Measurements from ENCODE around the gene COL15A1.
"Not testable (repeated sequence)": the region's sequence is repeated elsewhere in the genome, so short reads cannot be mapped to it uniquely, and the experiment has no call there.

The COL15A1 gene
- total RNA-seq: 0 reads per million in 4 donors

- DNase-seq: no peak
Observed at GRCh38 chr9:98943682-98944056, at the start of gene COL15A1. COL15A1 (plus strand) TSS chr9:98943907; CDS start chr9:98944062, 155 bp downstream.

- DNase-seq: no peak
Observed at GRCh38 chr9:98894171-98894570, 49.5 kb upstream of the COL15A1 start.

- no peak for DNase-seq
Observed at GRCh38 chr9:98894761-98895160, 48.9 kb upstream of the COL15A1 start.

DNA sequence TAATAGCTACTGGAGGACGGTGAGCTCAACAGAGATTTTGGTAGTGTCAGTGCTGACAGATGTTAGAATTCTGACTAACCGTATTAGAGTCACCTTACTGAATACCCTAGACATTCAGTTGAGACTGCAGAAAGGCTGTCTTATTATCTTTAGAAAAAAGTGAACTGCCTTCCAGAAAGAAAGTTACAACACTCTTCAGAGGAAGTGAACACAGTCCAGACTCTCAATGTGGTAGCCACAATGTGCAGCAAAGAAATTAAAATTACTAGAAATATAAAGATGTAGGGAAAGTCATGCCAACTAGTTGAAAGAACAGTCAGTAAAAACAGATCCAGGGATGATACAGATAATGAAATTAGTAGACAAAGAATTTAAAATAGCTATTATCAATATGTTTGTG is 47.1 kb upstream of the COL15A1 start:
- no peak for DNase-seq

DNA sequence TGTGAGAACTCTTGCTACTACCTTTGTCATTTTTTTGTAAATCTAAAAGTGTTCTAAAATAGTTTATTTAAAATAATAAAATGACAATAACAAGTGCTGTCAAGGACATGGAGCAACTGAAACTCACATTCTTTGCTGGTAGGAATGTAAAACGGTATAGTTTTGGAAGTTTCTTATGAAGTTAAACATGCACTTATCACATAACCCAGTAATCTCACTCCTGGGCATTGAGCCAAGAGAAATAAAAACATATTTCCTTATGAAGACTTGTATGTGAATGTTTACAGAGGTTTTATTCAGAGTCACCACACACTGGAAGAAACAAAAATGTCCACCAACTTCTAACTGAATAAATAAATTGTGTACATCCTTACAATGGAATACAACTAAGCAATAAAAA is 46.0 kb upstream of the COL15A1 start:
- no peak for DNase-seq

DNA sequence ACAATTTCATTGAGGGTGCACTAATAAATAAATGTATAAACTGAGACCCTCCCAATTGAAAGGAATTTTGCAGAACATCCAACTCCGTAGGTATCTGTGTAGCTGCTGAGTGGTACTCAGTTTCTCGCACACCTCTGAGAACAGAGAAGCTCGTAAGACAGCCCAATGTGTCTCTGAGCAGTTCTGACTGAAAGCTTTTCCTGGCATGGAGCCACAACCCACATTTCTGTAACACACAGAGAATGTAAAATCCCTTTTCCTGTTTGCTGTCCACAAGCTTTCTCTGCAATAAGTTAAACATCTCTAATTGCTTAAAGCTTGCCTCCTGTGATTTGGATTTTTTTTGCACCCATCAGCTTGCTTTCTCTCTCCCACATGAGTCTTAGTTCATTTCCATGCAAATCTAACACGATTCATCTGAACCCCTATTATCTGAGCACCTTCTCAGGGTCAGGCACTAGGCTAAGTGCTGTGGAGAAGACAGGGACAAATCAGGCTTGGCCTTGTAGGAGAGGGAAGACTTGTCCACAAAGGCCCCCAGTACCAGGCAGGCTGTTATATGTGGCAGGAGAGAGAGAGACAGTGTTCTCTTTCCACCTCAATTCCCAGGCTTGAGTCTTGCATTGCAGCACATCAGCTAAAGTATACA is 44.2 kb upstream of the COL15A1 start:
- no peak for DNase-seq

DNA sequence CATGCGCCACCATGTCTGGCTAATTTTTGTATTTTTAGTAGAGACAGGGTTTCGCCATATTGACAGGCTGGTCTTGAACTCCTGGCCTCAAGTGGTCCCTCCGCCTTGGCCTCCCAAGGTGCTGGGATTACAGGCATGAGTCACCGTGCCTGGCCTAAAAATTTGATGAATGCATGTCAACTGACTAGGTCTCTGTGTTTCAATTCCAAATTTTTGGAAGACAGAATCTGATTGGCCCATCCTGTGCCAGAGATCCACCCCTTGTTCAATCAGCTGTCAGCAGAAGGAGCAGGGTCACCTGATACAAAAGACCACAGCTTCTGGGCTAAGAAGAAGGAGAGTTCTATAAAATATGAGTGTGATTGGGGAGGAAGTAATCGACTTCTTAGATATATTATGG is 43.5 kb upstream of the COL15A1 start:
- no peak for DNase-seq

- no peak for DNase-seq
Observed at GRCh38 chr9:98900725-98901124, 43.0 kb upstream of the COL15A1 start.

- not testable (repeated sequence) for DNase-seq
Observed at GRCh38 chr9:98901843-98902242, 41.9 kb upstream of the COL15A1 start.

DNA sequence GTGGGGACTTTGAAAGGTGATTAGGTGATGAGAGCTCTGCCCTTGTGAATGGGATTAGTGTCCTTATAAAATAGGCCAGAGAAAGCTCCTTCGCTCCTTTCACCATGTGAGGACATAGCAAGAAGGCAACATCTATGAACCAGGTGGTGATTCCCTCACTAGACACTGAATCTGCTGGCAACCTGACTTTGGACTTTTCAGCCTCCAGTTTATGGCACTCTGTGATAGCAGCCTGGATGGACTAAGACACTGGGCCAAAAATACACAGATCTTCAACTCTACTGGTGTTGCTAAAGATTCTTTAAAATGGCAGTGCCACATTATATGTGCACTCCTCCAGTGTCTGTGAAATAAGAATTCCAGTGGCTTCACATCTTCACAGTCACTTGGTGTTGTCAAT is 41.2 kb upstream of the COL15A1 start:
- DNase-seq: no peak

- DNase-seq: no peak
Observed at GRCh38 chr9:98902925-98903324, 40.8 kb upstream of the COL15A1 start.

GRCh38 chr9:98903961-98904411 is 39.7 kb upstream of the COL15A1 start:
- DNase-seq: no peak

DNA sequence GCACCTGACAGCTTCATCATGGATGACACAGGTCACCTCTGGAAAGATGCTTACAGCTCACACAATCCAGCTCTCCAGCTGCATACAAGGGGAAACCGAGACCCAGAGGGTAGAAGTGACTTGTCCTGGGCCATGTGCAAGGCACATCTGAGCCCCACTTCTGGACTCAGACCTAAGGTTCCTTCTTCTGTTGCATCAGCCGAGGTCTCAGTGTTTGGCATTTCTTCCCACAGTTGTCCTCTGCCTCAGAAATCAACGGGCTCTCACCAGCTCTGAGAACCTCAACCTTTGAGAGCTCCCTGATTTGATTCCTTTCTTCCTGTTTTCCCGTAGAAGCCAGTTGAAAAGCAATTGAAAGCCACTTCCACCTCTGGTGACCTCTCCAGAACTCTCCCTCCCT is 38.7 kb upstream of the COL15A1 start:
- no peak for DNase-seq

GRCh38 chr9:98906273-98907040 is 37.2 kb upstream of the COL15A1 start:
- DNase-seq: no peak

GRCh38 chr9:98907055-98907454 is 36.7 kb upstream of the COL15A1 start:
- no peak for DNase-seq

- no peak for DNase-seq
Observed at GRCh38 chr9:98908897-98909634, 34.6 kb upstream of the COL15A1 start.

- DNase-seq: no peak
Observed at GRCh38 chr9:98909935-98910334, 33.8 kb upstream of the COL15A1 start.

GRCh38 chr9:98911042-98911441 is 32.7 kb upstream of the COL15A1 start:
- DNase-seq: no peak

DNA sequence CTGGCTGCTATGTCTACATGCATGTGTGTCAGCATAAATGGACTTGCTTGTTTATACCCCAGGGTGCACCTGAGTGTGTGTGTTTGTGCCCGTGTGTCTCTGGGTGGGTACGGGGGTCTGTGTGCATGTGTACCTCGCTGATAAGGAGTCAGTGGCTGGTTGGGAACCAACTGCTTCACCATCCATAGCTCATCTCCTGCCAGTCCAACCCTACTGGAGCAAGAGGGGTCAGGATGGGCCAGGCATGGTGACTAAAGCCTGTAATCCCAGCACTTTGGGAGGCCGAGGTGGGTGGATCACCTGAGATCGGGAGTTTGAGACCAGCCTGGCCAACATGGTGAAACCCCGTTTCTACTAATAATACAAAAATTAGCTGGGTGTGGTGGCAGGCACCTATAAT is 32.0 kb upstream of the COL15A1 start:
- DNase-seq: not testable (repeated sequence)

- no peak for DNase-seq
Observed at GRCh38 chr9:98912450-98912849, 31.3 kb upstream of the COL15A1 start.

GRCh38 chr9:98913044-98913443 is 30.7 kb upstream of the COL15A1 start:
- DNase-seq: no peak

DNA sequence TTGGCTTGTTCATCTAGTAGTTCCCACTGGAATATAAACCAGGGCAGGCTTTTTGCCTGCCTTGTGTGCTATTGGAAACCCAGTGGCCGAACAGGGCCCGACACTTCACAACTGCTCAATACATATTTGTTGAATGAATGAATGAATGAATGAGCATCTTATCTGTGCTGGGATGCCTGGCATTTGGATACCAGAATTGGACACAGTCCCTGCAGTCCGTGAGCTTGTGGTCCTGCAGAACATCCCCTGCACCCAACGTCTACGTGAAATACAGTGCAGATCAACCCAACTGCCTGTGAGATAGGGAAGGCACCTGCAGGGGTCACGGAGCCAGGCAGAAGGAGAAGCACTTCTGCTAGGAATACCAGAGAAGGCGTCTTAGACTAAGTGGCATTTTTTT is 30.0 kb upstream of the COL15A1 start:
- no peak for DNase-seq

DNA sequence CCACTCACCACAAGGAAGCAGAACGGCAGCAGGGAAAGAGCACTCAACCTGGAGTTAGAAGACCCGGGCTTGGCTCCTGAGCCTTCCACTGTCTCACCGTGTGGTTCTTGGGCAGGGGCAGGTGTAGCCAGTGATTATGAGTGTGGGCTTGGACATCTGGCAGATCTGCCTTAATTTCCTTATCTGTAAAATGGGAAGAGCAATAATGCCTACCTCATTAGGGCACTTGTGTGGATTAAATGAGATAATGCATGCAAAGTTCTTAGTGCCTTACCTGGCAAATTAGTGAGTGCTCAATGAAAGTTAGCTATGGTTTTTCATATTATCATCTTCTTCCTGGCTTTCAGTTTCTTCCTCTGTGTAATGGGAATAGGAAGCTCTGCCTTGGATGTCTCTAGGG is 28.1 kb upstream of the COL15A1 start:
- no peak for DNase-seq

GRCh38 chr9:98916660-98917059 is 27.0 kb upstream of the COL15A1 start:
- DNase-seq: no peak
